Measurements from ENCODE around the gene FICD.
"Not testable (repeated sequence)": the region's sequence is repeated elsewhere in the genome, so short reads cannot be mapped to it uniquely, and the experiment has no call there.

The FICD gene

DNA sequence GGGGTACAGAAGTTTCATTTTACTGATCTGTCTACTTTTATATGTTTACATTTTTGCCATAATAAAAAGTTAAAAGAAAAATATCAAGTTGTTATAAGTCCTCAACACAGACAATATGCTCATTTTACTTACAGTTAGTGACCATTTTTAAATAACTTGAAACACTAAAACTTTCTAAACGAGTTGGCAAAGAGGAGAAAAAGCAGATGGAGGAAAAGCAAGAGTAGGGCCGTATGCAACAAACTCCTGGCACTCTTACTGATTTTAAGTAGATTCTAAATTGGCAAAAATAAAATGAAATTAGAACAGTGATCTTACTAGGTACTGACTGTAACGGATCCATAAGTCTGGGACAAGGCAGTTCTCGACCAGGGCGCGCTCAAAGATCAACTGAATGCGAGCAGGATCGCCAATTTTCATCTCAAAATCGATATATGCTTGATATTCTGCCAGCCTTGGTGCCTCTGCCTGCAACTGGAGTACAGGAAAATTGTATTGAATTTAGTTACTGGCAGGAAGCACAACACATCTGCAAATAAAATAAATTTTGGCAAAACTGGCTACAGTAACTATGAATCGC, 23.6 kb downstream of the FICD start:
- no peak for DNase-seq

DNA sequence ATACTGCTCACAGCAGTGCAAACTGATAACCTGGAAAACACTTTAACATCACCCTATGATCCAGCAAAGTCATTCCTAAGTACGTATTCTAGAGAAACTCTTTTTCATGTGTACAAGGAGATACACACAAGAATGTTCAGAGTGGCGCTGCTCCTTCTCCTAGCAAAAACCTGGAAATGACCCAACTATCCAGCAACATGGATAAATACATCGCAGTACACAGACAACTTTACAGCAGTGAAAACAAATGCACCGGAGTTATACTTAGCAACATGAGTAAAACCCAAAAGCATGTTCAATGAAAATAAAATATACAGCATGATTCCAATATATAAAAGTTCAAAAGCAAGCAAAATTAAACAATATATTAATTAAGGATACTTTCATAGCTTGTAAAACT, 27.2 kb downstream of the FICD start:
- DNase-seq = no peak

DNA sequence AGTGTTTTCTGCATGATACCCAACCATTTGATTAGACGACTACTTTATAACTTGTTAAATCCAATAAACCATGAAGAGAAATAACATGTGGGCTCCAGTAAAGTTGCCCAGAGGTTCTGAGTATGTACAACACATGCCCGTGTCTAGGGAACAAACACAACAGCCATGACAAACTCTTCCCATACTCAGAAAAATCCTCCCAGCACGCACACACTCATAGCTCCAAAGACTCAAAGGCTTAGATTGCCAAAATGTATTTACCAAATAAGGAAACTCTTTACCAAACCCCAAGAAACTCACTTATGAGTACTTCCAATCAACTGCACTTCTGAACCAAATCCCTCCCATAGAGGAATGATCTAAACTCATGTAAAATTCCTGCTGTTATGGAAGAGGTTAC, 28.6 kb downstream of the FICD start:
- no peak for DNase-seq

DNA sequence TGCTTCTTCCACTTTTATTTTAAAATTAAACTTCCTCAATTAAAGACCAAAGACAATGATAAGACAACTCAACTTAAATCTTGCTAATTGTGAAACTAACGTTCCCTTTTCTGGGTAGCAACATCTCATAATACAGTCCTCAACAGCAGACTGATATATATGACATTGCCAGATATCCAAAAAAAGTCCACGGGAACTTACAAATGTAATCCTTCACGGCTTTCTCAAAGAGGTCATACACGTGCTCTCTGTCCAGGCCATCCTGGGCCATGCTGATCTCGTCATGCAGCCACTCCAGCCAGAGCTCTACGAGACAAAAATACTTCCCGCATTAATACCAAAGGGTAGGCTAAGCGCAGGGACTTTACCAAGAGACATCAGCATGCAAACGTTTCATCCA, 32.6 kb downstream of the FICD start:
- no peak for DNase-seq

DNA sequence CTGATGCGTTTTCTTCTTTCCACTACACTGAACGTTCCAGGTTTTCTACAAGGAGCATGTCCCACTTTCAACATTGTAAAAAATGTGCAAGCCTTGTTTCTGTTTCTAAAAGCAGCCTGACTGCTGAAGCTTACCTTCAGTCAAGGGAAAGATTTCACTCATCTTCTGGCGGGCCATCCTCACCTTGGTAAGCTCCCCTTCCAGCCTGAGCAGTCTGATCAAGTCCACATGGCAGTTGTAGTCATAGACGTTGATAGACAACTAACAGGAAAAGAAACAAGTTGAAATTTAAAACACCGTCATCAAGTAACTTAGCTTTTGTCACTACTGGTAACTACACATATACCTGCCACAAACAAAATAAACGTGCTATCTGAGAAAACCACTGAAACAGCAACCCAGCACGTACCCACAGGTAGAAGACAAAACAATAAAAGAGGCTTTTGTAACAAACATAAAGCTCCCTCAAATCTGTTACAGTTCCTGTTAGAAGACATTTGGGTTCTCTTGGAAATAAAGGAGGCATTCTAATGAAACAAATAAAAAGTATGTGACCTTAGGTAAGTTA, 34.0 kb downstream of the FICD start:
- DNase-seq = no peak

DNA sequence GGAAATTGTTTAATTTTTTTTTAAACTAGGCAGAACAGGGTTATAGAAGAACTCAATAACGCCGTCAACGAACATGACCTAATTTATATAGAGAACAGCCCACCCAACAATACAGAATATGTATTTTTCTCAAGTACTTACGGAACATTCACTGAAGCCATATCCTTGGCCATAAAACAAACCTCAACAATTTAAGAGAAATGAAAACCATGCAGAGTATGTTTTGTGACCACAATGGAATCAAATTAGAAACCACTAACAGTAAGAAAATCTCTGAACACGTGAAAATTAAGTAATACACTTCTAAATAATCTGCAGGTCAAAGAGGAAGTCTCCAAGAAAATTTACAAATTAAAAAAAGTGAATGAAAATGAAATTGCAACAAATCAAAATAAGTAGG, 36.5 kb downstream of the FICD start:
- DNase-seq = no peak

DNA sequence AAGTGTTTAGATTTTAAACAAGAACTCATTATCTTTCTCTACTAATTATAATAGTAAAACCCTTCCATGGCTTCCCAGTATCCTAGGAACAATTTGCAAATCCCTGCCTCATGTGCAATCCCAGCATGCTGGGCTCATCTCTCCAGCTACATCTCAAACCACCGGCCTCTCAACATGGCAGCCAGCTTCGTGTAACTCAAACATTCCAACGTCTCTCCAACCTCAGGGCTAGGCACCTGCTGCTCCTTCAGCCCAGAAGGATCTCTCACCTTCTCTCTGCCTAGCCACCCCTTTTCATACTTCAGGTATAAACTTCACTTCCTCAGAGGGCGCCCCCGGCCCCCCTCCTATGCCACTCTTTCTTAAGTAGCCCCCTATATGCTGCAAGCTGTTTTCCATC, 38.7 kb downstream of the FICD start:
- DNase-seq = no peak

DNA sequence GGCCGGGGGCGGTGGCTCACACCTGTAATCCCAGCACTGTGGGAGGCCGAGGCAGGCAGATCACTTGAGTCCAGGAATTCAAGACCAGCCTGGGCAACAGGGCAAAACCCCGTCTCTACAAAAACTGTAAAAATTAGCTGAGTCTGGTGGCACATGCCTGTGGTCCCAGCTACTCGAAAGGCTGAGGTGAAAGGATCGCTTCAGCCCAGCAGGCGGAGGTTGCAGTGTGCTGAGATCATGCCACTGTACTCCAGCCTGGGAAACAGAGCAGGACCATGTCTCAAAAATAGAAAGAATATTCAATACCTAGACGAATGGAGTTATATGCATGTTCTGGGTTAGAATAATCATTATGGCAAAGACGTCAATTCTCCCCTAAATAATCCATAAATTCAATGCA, 40.3 kb downstream of the FICD start:
- DNase-seq = not testable (repeated sequence)

DNA sequence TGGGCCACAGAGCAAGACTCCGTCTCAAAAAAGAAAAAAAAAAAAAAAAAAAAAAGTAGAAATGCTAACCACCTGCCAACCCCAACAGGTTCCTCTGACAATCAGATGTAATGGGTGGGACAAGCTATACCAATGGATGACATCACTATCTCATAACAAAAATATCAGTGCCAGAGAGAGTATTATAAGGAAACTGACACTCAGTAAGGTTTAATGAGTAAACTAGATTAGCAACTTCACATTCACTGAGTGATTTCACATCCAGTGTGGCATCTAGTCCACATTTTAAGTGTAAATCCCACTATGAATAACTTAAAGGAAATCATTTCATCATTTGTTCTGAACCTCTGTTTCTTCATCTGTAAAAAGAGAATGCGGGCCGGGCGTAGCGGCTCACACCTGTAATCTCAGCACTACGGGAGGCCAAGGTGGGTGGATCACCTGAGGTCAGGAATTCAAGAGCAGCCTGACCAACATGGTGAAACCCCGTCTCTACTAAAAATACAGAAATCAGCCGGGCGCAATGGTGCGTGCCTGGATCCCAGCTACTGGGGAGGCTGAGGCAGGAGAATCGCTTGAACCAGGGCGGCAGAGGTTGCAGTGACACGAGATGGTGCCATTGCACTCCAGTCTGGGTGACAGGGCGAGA, 44.1 kb downstream of the FICD start:
- no peak for DNase-seq

DNA sequence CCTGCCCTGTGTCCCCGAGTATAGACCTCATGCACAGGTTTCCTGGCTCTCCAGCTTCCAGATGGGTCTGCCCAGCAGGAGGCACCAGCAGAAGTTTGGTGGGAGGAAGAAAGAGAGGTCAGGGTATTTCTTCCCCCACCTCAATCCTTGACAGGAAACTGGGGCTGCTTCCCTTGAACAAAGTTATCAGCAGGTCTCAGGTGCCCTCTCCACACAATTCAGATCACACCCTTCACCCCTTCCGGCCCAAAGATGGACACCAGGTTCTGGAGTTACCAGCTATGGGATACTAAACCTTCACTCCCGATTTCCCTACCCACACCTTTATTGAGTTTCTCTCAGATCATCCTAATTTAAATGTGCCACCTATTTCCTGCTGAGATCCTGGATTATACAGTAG, 44.7 kb downstream of the FICD start:
- DNase-seq = no peak

DNA sequence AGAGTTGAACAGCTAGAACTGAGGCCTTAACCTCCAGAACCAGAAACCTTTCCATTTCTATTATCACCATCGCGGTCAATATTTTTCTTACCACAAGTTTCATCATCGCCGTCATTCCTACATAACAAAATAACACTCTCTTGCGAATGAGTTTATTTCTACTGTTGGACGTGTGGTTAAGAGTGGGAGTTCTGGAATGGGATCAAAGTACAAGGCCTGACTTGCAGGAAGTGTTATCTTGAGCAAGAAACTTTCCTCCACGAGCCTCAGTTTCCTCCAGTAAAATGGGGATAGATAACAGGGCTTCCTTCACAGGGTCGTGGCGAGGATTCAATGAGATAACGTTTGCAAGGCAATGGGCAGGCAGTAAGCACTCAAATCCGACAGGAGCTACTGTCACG, 45.2 kb downstream of the FICD start:
- DNase-seq = no peak

DNA sequence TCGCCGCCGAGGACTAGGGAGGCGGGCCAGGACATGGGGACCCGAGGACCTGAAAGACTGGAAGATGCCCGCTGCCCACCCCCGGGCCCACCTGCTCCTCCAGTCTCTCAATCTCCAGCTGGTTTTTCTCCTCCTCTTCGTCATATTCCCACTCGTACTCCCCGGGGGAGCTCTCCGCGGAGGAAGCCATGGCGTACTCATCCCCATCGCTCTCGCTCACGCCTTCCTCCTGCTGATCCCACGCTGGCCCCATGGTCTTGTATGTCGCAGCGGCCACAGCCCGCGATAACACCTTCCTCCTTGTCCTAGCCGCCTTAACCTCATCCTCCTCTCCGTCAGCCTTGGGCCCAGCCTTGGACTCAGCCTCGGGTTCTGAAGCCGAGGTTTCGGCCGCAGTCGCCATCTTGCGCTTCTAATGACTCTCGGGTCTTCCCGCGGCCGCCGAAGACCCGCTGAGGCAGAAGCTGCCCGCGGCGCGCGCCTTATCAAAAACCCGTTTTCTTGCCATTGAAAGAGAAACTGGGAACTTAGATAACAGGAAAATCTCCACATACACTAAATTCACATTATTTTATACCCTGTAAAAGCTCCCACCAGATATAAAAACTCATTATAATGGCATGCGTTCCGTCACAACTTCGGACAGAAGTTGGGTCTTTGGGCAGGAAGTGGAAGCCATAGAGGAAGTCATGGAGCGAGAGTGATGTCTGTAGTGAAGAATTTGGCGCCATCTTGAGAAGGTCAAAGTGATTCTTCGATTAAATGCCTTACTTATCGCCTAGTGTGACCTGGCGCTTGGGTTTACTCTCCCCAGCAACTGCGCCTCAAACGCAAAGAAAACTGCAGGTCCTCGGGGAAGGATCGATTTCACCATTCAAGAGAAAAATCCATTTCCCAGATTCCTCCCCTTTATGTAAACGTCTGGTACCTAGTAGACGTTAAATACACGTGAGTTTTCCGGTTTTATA, 46.0 kb downstream of the FICD start, which contains the start of gene SART3:
Gene SART3, minus strand, starts transcription at position 422 of the 968 bp plus-strand sequence. Its CDS starts 19 bp downstream, at position 403.
- peak; percentile 75 for DNase-seq

DNA sequence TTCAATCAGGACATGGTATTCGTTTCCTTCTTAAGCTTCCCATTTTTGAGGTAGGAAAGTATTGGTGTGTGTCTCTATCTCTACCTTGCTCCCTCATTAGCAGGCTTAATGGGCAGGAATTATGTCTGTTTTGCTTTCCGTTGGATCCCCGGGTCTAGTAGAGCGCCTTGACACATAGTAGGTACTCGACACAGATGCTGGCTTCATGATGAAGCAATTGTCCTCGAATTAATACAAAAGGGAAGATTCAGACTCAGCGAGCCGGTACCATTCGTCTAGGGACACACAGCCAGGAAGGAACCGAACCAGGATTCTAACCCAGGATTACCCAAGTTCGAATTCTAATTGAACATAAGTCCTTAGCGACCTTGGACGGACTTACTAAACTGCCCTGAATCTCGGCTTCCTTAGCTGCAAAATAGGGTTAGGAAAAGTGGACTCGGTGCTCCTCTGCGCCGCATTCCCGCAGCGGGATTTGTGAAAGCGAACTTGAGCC, 46.8 kb downstream of the FICD start:
- no peak for DNase-seq

DNA sequence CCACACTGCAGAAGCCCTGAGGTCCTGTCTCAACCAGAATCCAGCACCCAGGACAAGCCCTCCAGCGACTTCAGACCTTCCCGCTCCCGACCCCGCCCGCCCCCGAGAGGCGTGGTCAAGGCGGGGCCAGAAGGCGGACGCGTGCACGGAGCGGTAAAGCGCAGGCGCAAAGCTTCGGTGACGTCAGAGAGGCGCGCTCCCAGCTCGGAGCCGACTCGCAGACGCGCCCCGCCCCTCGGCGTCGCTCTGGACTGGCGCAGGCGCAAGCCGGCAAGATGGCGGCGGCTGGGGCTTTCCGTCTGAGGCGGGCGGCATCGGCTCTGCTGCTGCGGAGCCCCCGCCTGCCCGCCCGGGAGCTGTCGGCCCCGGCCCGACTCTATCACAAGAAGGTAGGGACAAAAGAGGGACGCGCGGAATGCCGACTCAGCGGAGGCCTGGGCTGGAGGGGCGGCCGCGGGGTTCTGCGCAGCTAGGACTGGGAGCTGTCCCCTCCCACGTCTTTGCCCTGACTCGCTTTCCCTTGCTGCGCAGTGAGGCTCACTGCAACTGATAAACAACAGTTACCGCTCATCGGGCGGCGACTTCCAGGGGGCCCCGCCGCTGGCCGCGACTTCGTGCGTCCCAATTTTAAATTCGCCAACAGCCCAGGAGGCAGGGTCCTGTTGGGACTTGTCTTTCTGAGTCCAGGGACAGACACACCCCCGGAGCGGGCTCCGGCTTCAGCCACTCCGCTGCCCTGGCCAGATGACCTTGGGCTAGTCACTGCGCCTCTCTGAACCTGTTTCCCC, 47.5 kb downstream of the FICD start, which contains the start of gene ISCU:
Gene ISCU, plus strand, starts transcription at position 249 of the 788 bp plus-strand sequence. Its CDS starts 27 bp downstream, at position 276.
- DNase-seq = peak; percentile 97

DNA sequence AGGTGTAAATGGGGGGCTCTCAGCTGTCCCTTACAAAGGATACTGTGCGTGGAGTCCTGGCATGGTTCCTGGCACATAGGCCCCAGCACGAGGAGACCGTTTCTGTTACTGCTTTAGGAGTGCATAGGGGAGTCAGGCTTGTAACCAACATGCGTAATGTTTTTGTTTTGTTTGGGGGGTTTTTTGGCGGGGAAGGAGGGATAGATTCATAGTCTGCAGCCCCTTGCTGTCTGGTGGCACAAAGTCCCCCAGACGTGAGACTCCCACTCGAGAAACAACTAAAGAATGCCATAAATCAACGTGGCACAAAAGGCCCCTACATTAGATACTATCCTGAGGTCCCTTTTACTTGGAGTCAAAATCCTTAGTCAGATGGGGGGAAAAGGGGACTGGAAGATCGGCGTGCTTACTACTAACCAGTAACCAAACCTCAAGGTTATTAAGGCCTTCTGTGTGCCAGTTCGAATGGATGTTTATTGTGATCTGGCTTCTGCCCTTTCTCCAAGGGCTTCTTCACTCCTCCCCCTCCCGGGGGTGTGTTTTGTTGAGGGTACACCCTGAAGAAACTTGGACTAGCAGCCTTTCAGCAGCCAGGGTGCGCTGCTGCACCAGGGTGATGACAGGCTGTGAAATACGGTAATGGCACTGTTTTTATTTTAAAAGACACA, 48.2 kb downstream of the FICD start:
- DNase-seq = peak; percentile 72

DNA sequence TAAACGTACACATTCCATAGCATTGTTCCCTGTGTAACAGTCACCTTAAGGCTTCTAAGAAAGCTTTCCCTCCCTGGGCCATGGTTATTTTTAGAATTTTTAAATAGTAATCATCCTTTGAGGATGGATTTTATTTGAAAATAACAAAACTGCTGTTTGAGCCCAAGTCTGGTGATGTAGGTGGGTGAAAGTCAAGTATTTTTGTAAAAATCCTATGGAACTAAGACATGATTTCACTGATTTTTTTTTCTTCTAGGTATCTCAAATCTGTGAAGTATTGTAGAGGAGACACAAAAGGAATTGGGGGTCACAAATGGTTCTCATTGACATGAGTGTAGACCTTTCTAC, 48.7 kb downstream of the FICD start:
- DNase-seq = no peak

DNA sequence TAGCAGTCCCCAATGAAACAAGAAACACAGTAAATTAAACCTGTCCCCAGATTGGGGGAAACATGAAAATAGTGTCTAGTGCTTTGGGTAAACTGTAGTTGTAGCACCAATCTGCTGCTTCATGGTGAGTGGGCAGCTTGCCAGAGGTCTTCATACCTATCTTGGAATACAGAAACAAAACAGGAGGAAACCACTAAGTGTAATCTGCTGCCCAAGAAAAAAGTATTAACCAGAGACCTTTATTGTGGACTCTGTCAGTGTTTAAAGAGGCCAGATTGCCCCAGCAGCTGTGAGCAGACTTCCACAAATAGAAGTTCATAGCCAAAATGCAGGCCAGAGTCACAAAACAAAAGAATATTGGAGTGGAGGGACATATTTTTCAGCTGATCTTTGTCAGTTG, 49.6 kb downstream of the FICD start:
- DNase-seq = peak; percentile 6

DNA sequence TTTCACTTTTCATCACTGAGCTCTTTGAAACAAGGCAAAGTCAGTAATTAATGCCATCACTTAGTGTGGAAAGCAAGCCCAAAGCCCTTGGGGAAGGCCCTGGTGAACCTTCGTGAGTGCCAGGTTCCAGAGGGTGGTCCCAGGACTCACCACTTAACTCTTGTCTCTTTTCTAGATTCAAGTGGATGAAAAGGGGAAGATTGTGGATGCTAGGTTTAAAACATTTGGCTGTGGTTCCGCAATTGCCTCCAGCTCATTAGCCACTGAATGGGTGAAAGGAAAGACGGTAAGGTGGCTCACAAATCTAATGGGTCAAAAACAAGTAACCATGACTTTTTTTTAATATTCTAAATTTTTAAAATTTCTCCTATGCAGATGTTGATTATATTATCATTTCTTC, 50.1 kb downstream of the FICD start:
- DNase-seq = no peak

DNA sequence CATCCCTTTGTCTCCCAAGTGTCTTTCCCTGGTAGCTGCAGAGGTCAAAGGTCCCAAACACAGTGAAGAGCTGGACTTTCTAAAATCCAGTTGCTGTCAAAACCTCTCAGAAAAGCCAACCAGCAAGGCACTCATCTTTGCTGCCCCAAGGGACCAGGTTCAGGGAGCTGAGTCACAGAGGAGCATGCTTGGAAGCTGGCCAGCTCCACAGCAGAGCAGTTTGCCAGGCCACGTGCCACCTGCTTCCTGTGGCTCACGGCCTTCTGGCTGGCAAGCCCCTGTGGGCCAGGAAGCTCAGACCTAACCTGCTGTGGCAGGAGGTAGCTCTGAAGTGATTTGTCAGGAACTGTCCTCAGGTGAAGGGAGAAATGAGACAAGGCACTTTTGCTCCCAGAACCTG, 50.9 kb downstream of the FICD start:
- peak; percentile 52 for DNase-seq

DNA sequence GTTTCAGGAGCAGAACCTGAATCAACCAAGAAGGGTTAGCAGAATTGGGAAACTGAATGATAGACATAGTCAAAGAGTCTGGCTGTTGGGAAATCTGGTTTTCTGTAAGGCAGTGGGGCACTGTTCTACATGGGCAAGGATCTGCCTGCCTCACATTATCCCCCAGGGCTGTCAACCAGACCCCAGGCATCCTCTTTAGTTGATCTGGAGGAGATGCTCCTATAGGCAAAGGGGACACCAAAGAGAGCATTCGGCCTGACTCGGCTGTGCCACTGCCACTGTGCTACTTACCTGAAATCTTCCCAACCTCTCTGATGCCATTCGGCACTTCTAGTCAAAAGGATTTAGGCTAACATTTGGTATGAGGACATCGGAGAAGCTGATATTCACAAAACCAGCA, 51.4 kb downstream of the FICD start:
- DNase-seq = no peak

DNA sequence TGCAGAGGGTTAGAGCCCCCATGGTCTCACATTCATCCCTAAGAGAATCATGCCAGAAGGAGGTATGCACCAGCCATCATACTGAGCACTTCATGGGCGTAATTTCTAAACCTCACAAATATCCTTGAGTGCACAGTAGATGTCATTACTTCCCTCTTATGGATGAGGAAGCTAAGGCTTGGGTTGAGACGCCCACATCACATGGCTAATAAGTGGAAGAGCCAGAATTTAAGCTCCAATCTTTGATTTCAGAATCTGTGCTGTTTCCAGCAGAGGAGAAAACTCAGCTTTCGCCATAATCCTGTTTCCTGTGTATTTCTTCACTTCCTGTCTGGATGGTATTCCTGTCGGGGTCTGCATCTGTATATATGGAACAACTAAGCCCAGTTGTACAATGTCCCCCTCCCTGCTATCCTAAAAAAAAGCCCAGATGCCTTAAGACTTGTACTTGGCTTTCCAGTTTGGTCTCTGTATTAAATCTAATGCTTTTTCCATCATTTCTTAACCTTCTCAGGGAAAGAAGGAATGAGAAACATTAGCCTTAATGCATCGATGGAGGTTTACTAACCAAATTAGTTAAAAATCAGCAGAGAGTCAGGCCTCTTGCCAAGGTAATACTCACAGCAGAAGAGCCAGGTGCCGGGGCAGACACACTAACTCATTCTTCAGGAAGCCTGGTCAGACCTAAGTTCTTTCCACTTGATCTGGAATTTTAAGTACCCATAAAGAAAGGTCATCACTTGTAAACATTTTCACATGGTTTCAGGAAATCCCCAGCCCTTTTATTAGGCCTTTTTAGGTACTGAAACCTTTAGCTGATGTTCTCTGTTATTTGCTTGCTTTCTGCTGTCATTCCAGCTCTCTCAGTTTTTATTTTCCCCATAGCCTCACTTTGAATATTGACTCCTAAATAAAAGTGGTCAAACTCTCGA, 52.6 kb downstream of the FICD start:
- no peak for DNase-seq

Measured in GDM1 (cell line).